Type B pancreatic cell (in vitro differentiated cells): Measurements from ENCODE around the gene DTL. TPM values are rescaled to one million over a fixed set of nuclear protein-coding genes. Genes with fewer than 3 reads are reported as not detected.

Experiments used
- DNase-seq: peaks from one replicate; pipeline ENCODE4 v3.0.0; 2021; ENCODE audit warnings: mixed read lengths; ENCODE audit not compliant: unreplicated experiment; ENCODE audit errors: extremely low spot score
- H3K27ac Mint-ChIP-seq: 2 replicates; pipeline ENCODE4 v1.8.0; 2021; ENCODE audit warnings: mild to moderate bottlenecking, mixed read lengths
- H3K27me3 Mint-ChIP-seq: 2 replicates; pipeline ENCODE4 v1.8.0; 2021; ENCODE audit warnings: mixed read lengths
- H3K36me3 Mint-ChIP-seq: 2 replicates; pipeline ENCODE4 v1.8.0; 2021; ENCODE audit warnings: mixed read lengths
- H3K4me1 Mint-ChIP-seq: one replicate; pipeline ENCODE4 v1.8.0; 2021; ENCODE audit warnings: mixed read lengths; ENCODE audit not compliant: unreplicated experiment
- H3K4me3 Mint-ChIP-seq: 2 replicates; pipeline ENCODE4 v1.8.0; 2021; ENCODE audit warnings: mild to moderate bottlenecking, mixed read lengths
- H3K9me3 Mint-ChIP-seq: 2 replicates; pipeline ENCODE4 v1.8.0; 2021; ENCODE audit warnings: mixed read lengths
- total RNA-seq: library from RNA; stranded (reverse); gene quantifications from 2 replicates; pipeline ENCODE4 v1.2.1, GENCODE V29; 2021; ENCODE audit warnings: low replicate concordance
- TF ChIP-seq, protein P1 (sequence below): fragments of 200-600 bp; sonication (generic); conservative IDR thresholded peaks from 2 replicates; pipeline ENCODE4 v1.5.0; 2021; ENCODE audit warnings: antibody characterized with exemption, mild to moderate bottlenecking

The DTL gene
- total RNA-seq, 1 donor from 2014 or later, result 38.5 TPM

DNA sequence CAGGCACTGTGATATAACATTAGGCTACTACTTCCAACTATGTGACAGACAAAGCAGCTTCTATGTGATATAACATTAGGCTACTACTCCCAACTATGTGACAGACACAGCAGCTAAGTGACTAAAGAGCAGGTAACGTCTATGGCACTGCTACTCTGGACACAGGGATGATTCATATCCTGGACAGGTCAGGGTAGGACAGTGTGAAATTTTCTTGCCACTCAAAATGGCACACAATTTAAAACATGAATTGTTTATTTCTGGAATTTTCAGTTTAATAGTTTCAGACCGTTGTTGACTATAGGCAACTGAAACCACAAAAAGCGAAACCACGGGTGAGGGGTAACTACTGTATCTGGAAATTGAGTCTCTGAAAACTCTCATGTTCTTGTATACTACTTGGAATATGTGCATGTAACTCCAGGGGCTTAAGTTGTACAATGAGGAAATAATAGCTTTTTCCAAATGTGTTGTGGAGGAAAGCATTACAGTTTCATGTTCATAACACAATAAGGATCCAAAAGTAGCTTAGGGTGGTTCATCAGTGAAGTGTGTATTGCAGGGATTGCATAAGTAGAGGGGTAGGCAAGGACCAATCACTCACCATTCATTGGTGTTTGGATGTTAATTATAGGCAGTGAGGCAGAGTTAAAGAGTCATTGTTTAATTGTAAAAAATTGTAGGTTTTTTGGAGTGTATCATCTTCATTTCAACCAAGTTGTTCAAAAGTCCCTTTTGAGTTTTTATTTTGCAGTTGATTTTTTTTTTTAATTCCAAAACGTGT, 5.3 kb downstream of the DTL start:
- TF ChIP-seq, protein P1, sequence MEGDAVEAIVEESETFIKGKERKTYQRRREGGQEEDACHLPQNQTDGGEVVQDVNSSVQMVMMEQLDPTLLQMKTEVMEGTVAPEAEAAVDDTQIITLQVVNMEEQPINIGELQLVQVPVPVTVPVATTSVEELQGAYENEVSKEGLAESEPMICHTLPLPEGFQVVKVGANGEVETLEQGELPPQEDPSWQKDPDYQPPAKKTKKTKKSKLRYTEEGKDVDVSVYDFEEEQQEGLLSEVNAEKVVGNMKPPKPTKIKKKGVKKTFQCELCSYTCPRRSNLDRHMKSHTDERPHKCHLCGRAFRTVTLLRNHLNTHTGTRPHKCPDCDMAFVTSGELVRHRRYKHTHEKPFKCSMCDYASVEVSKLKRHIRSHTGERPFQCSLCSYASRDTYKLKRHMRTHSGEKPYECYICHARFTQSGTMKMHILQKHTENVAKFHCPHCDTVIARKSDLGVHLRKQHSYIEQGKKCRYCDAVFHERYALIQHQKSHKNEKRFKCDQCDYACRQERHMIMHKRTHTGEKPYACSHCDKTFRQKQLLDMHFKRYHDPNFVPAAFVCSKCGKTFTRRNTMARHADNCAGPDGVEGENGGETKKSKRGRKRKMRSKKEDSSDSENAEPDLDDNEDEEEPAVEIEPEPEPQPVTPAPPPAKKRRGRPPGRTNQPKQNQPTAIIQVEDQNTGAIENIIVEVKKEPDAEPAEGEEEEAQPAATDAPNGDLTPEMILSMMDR, result no peak
- Mint-ChIP-seq H3K4me1 (peaks cover 11% of the 10 kb centered on the region), H3K27me3 (no peaks in the 10 kb centered on the region), H3K9me3 (no peaks in the 10 kb centered on the region), H3K36me3 (peaks cover 21% of the 10 kb centered on the region), H3K27ac (no peak overlapping the region), H3K4me3 (no peak overlapping the region)
- no peak for DNase-seq

DNA sequence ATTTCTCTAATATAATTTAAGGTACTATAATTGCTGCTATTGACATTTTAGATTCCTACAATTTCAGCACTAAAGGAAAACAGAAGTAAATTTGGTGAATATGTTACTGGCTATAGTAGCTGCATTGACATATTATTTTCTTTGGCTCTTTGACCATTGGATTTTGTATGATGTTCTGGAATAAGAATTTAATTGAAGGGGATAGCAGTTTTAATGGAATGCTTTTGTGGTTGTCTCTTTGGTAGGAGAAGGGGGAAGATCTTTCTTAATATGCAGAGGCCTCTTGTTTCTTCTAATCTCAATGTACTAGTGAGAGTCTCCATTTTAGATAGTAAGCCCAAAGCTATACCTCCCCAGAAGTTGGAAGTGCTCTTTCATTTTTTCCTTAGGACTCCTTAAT, 6.9 kb downstream of the DTL start:
- Mint-ChIP-seq H3K9me3 (no peaks in the 10 kb centered on the region), H3K4me1 (peaks cover 11% of the 10 kb centered on the region), H3K36me3 (peaks cover 25% of the 10 kb centered on the region), H3K27ac (no peak overlapping the region), H3K27me3 (no peaks in the 10 kb centered on the region), H3K4me3 (no peak overlapping the region)
- TF ChIP-seq, protein P1, result no peak
- no peak for DNase-seq

DNA sequence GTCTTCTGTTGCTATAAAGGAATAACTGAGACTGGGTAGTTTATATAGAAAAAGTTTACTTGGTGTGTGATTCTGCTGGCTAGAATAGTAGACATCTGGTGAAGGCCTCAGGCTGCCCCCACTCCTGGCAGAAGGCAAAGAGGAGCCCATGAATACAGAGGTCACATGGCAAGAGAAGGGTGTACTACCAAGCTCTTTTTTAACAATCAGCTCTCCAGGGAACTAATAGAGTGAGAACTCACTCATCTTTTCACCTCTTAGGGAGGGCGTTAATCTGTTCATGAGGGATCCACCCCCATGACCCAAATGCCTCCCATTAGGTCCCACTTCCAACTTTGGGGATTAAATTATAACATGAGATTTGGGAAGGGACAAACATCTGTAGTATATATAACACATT, 9.3 kb downstream of the DTL start:
- TF ChIP-seq, protein P1, result no peak
- Mint-ChIP-seq H3K27me3 (no peaks in the 10 kb centered on the region), H3K36me3 (peaks cover 25% of the 10 kb centered on the region), H3K4me1 (peaks cover 4% of the 10 kb centered on the region), H3K4me3 (no peak overlapping the region), H3K27ac (no peak overlapping the region), H3K9me3 (no peaks in the 10 kb centered on the region)
- no peak for DNase-seq

DNA sequence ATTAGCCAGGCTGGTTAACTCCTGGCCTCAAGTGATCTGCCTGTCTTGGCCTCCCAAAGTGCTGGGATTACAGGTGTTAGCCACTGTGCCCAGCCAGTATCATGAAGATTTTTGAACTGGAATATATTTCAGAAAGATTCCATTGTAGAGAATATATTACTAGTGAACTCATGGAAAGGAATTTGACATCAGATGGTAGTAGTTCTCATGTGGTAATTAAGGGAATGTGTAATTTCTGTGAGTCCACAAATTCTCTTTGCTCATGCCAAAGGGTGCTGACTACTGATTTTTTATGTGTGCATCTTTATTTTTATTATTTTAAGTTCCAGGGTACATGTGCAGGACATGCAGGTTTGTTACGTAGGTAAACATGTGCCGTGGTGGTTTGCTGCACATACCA, 10.4 kb downstream of the DTL start:
- Mint-ChIP-seq H3K9me3 (no peaks in the 10 kb centered on the region), H3K27me3 (no peaks in the 10 kb centered on the region), H3K4me1 (peaks cover 2% of the 10 kb centered on the region), H3K27ac (no peak overlapping the region), H3K4me3 (no peak overlapping the region), H3K36me3 (peaks cover 25% of the 10 kb centered on the region)
- no peak for DNase-seq
- TF ChIP-seq, protein P1, result no peak

DNA sequence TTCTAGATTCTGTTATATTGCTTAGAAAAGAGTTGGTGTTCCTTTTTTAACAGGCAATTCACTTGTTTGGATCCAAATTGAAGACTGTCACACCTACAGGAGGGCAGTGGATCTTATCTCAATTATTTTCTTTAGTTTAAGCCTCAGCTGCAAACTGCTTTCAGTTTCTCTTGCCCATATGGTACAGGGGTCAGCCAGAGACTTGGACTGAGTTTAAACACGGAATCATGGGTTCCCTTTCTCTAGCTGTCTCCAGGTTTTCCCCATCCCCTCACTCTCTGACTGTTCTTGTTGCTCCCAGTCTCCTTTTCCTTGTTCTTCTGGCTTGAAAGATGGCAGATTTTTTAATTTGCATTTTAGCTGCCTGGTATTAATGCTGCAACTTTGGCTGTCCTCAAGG, 18.4 kb downstream of the DTL start:
- Mint-ChIP-seq H3K27ac (no peak overlapping the region), H3K27me3 (no peaks in the 10 kb centered on the region), H3K36me3 (peaks cover 60% of the 10 kb centered on the region), H3K4me3 (no peak overlapping the region), H3K4me1 (no peaks in the 10 kb centered on the region), H3K9me3 (peaks cover 23% of the 10 kb centered on the region)
- no peak for DNase-seq
- TF ChIP-seq, protein P1, result no peak
